ENCODE results near the gene POR. TPM values are rescaled to one million over a fixed set of nuclear protein-coding genes. Genes with fewer than 3 reads are reported as not detected.

POR gene
- total and polyA plus RNA-seq, 2 of the 8 experiments (the other 6 are each of a cell fraction or from before 2014, with no cell fraction given), result 98.7 to 144 TPM

GRCh38 chr7:75963381-75963995 is 48.5 kb downstream of the POR start:
- H3K4me3 ChIP-seq (ENCODE audit: extremely low read depth in 1 of 4, insufficient read depth in 2 of 4, low read depth in 3 of 4, low read length in 4 of 4), result no peak overlapping the region
- H3K18ac ChIP-seq (ENCODE audit: extremely low read depth, low read length), result no peak overlapping the region
- no peaks in the 10 kb centered on the region for H3K9me3 ChIP-seq (ENCODE audit: insufficient read depth in 2 of 2, low read depth in 1 of 2, low read length in 1 of 2)
- H3K79me2 ChIP-seq (ENCODE audit: control insufficient read depth in 1 of 2, insufficient read depth in 2 of 2, low read length in 2 of 2), result no peaks in the 10 kb centered on the region; a peak in 1 of 4 replicates
- H3K56ac ChIP-seq (replicated peaks; ENCODE audit: insufficient read length, low read depth, low read length), result no peak overlapping the region
- POLR2A ChIA-PET (ENCODE audit: partially characterized antibody), result no interaction called here
- no peak overlapping the region for H3K4ac ChIP-seq (replicated peaks; ENCODE audit: insufficient read length, low read depth, low read length)
- H2BK20ac ChIP-seq (ENCODE audit: low read length), result no peak overlapping the region
- no peak overlapping the region; the same call in 1 of the 2 replicates for H4K8ac ChIP-seq (ENCODE audit: extremely low read depth, insufficient read depth, low read length)
- no peak overlapping the region for H2AK5ac ChIP-seq (ENCODE audit: low read depth, low read length)
- no peak overlapping the region for H3K9ac ChIP-seq (replicated peaks in 1 of 4; ENCODE audit: extremely low read depth in 1 of 4, low read depth in 3 of 4, low read length in 3 of 4)
- no peak overlapping the region for H3K27ac ChIP-seq (ENCODE audit: low read depth, low read length)
- H4K91ac ChIP-seq (replicated peaks; ENCODE audit: insufficient read length, low read length), result no peak overlapping the region
- FAIRE-seq (no peak), DNase-seq (ENCODE audit: low read depth in 1 of 2, low spot score in 2 of 2) (no peak)
- no peak overlapping the region for H4K5ac ChIP-seq (ENCODE audit: insufficient read length, low read depth, low read length)
- H3K36me3 ChIP-seq (ENCODE audit: control insufficient read depth in 2 of 4, insufficient read depth in 4 of 4, low read length in 3 of 4), result peaks cover 0 to 17% (median 3%) of the 10 kb centered on the region in 4 experiments; a peak in 5 of 8 replicates
- H2AFZ ChIP-seq (ENCODE audit: low read length), result no peak overlapping the region
- no peak overlapping the region for H2BK120ac ChIP-seq (replicated peaks; ENCODE audit: low read depth, low read length)
- CTCF ChIA-PET (ENCODE audit: partially characterized antibody), result interaction anchor here (0.5 to 0.9 kb wide), 3 partner anchors 48 to 75 kb away, joined by 3 to 4 read pairs (median 3); partner anchors contain the start of gene POR
- no peaks in the 10 kb centered on the region for H3K27me3 ChIP-seq (replicated peaks in 1 of 4; ENCODE audit: control insufficient read depth in 3 of 4, extremely low read depth in 1 of 4, insufficient read depth in 3 of 4, low read length in 3 of 4)
- H2BK5ac ChIP-seq (ENCODE audit: low read depth, low read length), result no peak overlapping the region
- no peaks in the 10 kb centered on the region for H3K23me2 ChIP-seq (ENCODE audit: low read depth, low read length)
- peaks cover 3 to 10% of the 10 kb centered on the region in 2 experiments for H4K20me1 ChIP-seq (replicated peaks in 1 of 2; ENCODE audit: control insufficient read depth in 1 of 2, insufficient read depth in 2 of 2, low read length in 2 of 2)
- peaks cover 4% of the 10 kb centered on the region for H3K79me1 ChIP-seq (ENCODE audit: low read depth, low read length)
- H3K4me1 ChIP-seq (replicated peaks in 1 of 4; ENCODE audit: control insufficient read depth in 3 of 4, insufficient read depth in 4 of 4, low read length in 3 of 4), result 0 out of 7 replicates have a peak, but pooled peaks cover 0 to 2% (median 0%) of the 10 kb centered on the region in 4 experiments
- H3K23ac ChIP-seq (ENCODE audit: insufficient read length), result no peak overlapping the region
- no peak overlapping the region for H3K14ac ChIP-seq (ENCODE audit: insufficient read length)
- no peak overlapping the region for H3K4me2 ChIP-seq (ENCODE audit: insufficient read depth in 1 of 2, low read depth in 2 of 2, low read length in 2 of 2)
- no peak overlapping the region for H2BK12ac ChIP-seq (ENCODE audit: low read depth, low read length)
- WGBS, 2 experiments (ENCODE audit: extremely low coverage in 1 of 2, insufficient coverage in 1 of 2, insufficient read length in 1 of 2, insufficient replicate concordance in 2 of 2, low coverage in 1 of 2, low lambda C conversion rate in 2 of 2, missing lambda C conversion rate in 1 of 2), result 91% methylated on average over 9 of the region's 9 CpGs; no CpG with 5 or more reads in 1 of the 2 experiments
- H2BK15ac ChIP-seq (ENCODE audit: low read length), result no peak overlapping the region
- TF ChIP-seq CBX8 (IDR thresholded peaks at IDR 0.05; ENCODE audit: borderline replicate concordance, low read depth, low read length) (no peak), CREB1 (IDR thresholded peaks at IDR 0.05) (no peak), POLR2A (IDR thresholded peaks at IDR 0.05; ENCODE audit: control extremely low read depth in 1 of 2, low read depth in 2 of 2, low read length in 2 of 2) (no peak), KDM4A (IDR thresholded peaks at IDR 0.05; ENCODE audit: low read depth, low read length, severe bottlenecking) (no peak)
